Neutrophil (primary cell): ENCODE measurements around the gene SLC4A8.
"Not testable (repeated sequence)": the region's sequence is repeated elsewhere in the genome, so short reads cannot be mapped to it uniquely, and the experiment has no call there.

Experiments used
- H3K27ac ChIP-seq: fragments of 200-600 bp; sonication (generic); 2 replicates; pipeline ENCODE4 v1.5.1; 2016; ENCODE audit warnings: mild to moderate bottlenecking, moderate library complexity
- H3K27me3 ChIP-seq: fragments of 200-600 bp; sonication (generic); 2 replicates; pipeline ENCODE4 v1.6.0; 2016; ENCODE audit warnings: mild to moderate bottlenecking
- H3K36me3 ChIP-seq: fragments of 200-600 bp; sonication (generic); 2 replicates; pipeline ENCODE4 v1.5.1; 2017
- H3K4me1 ChIP-seq, 2 experiments: fragments of 200-600 bp in 1 of 2; sonication (generic) in 1 of 2; 1 replicate in 1 of 2; 2 replicates in 1 of 2; pipeline versions ENCODE4 v1.5.1 to v1.6.1; 2013 to 2016; ENCODE audit warnings: low read depth in 1 of 2, low read length in 1 of 2, mild to moderate bottlenecking in 1 of 2, moderate library complexity in 1 of 2; ENCODE audit not compliant: control insufficient read depth in 1 of 2, insufficient read depth in 1 of 2
- H3K4me3 ChIP-seq, 2 experiments: fragments of 200-600 bp in 1 of 2; sonication (generic) in 1 of 2; 1 replicate in 1 of 2; 2 replicates in 1 of 2; pipeline ENCODE4 v1.5.1; 2013 to 2016; ENCODE audit warnings: low read depth in 1 of 2, low read length in 1 of 2, mild to moderate bottlenecking in 1 of 2, moderate library complexity in 1 of 2
- H3K9me3 ChIP-seq: fragments of 200-600 bp; sonication (generic); 2 replicates; pipeline ENCODE4 v1.5.1; 2016
- TF ChIP-seq, protein P1 (sequence below): fragments of 200-600 bp; sonication (generic); IDR thresholded peaks from 2 replicates; pipeline ENCODE4 v1.5.1; 2016; ENCODE audit warnings: antibody characterized with exemption

The SLC4A8 gene

DNA sequence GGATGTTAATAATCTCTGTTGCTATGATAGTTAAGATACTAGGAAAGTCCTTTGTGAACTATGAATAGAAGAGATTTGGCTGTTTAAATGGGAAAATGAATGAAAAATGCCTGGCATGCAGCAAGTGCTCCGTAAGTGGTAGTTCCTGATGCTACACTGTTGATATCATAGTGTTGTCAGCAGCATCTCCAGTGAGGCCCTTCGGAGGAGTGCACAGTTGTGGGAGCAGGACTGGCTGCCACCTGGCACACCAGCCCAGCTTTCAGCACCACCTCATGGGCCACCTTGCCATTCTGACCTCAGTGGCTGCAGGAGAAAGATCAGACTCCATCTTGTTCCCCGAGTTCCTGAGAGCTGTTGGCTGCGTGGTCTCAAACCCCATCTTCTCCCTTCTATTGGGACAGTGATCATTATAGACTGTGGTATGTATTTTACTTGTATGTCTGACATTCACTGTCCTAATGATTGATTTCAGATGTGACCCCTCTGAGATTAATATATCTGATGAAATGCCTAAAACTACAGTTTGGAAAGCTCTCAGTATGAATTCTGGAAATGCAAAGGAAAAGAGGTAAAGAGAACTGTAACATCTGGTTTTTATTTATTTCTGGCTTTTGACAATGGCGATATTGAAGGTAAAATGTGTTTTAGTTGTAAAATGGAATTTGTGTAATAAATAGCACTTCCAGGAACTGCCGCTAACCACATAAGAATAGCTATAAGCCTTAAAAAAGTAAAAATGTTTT, 80.9 kb downstream of the SLC4A8 start:
- no peaks in the 10 kb centered on the region for H3K9me3 ChIP-seq
- H3K27me3 ChIP-seq, result peaks cover 19% of the 10 kb centered on the region
- H3K36me3 ChIP-seq, result no peaks in the 10 kb centered on the region
- TF ChIP-seq, protein P1, sequence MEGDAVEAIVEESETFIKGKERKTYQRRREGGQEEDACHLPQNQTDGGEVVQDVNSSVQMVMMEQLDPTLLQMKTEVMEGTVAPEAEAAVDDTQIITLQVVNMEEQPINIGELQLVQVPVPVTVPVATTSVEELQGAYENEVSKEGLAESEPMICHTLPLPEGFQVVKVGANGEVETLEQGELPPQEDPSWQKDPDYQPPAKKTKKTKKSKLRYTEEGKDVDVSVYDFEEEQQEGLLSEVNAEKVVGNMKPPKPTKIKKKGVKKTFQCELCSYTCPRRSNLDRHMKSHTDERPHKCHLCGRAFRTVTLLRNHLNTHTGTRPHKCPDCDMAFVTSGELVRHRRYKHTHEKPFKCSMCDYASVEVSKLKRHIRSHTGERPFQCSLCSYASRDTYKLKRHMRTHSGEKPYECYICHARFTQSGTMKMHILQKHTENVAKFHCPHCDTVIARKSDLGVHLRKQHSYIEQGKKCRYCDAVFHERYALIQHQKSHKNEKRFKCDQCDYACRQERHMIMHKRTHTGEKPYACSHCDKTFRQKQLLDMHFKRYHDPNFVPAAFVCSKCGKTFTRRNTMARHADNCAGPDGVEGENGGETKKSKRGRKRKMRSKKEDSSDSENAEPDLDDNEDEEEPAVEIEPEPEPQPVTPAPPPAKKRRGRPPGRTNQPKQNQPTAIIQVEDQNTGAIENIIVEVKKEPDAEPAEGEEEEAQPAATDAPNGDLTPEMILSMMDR, result no peak
- H3K27ac ChIP-seq, result no peak overlapping the region
- no peaks in the 10 kb centered on the region for H3K4me1 ChIP-seq
- no peak overlapping the region for H3K4me3 ChIP-seq

DNA sequence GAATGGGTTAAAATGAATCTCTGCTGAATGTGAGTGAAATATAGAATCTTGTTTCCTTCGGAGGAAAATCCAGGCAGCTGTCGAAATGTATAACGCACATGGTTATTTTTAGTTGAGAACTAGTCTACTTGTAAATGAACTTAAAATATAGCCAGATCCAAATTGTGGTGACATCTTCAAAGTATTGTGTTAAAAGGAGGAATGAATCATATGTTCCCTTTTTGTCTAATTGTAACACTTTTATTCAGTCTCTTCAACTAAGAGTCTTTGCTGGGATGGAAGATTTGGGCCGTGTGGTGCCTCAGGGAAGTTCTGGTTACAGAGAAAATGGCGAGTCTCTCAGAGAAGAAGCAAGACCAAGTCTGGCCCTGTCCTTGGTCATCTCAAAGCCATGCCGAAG, 82.5 kb downstream of the SLC4A8 start:
- TF ChIP-seq, protein P1, result no peak
- H3K27ac ChIP-seq, result no peak overlapping the region
- H3K4me3 ChIP-seq, result no peak overlapping the region
- H3K4me1 ChIP-seq, result no peaks in the 10 kb centered on the region
- no peaks in the 10 kb centered on the region for H3K9me3 ChIP-seq
- no peaks in the 10 kb centered on the region for H3K36me3 ChIP-seq
- H3K27me3 ChIP-seq, result peaks cover 19% of the 10 kb centered on the region

- Histone ChIP-seq H3K27me3 (peaks cover 19% of the 10 kb centered on the region), H3K9me3 (no peaks in the 10 kb centered on the region), H3K36me3 (no peaks in the 10 kb centered on the region), H3K27ac (no peak overlapping the region), H3K4me3 (no peak overlapping the region), H3K4me1 (no peaks in the 10 kb centered on the region)
- TF ChIP-seq, protein P1, result no peak
These were observed 83.7 kb downstream of the SLC4A8 start for GRCh38 chr12:51508285-51508684.

DNA sequence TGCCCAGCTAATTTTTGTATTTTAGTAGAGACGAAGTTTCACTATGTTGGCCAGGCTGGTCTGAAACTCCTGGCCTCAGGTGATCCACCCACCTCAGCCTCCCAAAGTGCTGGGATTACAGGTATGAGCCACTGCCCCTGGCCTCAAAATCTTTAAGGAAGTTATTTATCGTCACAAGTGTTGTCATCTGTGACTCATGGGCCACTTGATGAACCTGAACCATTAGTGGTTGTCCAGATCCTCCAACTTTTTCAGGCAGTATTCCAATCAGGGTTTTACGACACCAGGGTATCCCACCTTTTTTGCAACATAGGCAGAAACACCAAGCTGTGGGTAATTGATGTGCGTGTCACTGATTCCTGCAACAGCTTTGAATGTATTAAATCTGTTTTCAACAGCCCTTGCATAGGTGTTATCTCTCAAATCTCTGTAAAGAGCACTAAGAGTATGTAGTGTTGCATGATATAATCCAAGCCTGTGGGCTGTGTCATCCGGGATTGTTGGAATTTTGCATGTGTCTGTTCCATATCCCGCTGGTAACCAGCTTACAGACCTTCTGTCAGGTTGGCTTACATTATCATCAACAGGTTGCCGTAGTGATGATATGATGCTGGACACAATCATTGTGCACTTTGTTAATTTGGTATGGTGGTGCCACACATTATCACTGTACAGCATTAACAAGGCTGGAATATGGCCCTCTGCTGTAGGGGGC, 87.1 kb downstream of the SLC4A8 start:
- no peaks in the 10 kb centered on the region for H3K36me3 ChIP-seq
- H3K4me3 ChIP-seq, result no peak overlapping the region
- no peak overlapping the region for H3K27ac ChIP-seq
- TF ChIP-seq, protein P1, result no peak
- H3K27me3 ChIP-seq, result no peaks in the 10 kb centered on the region
- H3K9me3 ChIP-seq, result no peaks in the 10 kb centered on the region
- no peaks in the 10 kb centered on the region for H3K4me1 ChIP-seq

GRCh38 chr12:51512438-51512837, 87.8 kb downstream of the SLC4A8 start:
- TF ChIP-seq, protein P1, result no peak
- no peak overlapping the region for H3K4me3 ChIP-seq

DNA sequence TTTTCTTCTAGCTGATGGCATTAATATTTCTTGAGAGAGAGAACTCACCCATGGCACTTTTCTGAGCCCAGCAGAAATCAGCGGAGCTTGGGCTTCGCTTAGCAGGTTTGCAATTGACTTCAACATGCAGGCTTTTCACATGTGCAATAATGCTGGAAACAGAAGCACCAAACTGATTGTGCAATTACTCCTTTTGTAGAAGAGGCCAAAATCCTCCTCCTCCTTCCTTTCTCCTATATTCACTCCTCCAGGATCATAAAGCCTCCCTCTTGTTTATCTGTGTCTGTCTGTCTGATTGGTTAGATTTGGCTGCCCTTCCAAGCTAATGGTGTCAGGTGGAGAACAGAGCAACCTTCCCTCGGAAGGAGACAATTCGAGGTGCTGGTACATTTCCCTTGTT, 90.4 kb downstream of the SLC4A8 start:
- H3K36me3 ChIP-seq, H3K27ac ChIP-seq, H3K9me3 ChIP-seq, H3K4me3 ChIP-seq, H3K27me3 ChIP-seq, H3K4me1 ChIP-seq: not testable (repeated sequence)

More at GRCh38 chr12:51512438-51512837, 87.8 kb downstream of the SLC4A8 start:
- Histone ChIP-seq H3K36me3 (no peaks in the 10 kb centered on the region), H3K9me3 (no peaks in the 10 kb centered on the region), H3K27ac (no peak overlapping the region), H3K27me3 (no peaks in the 10 kb centered on the region), H3K4me1 (no peaks in the 10 kb centered on the region)
